GM12875 (cell line): ENCODE results near the gene PRKCQ.

Experiments
- H3K4me3 ChIP-seq: one replicate; pipeline ENCODE4 v1.5.1; 2011; ENCODE audit warnings: low read depth, low read length, control low read depth
- CTCF ChIP-seq: IDR thresholded peaks from 2 replicates; pipeline ENCODE4 v1.5.1; 2011; ENCODE audit warnings: low read depth, mild to moderate bottlenecking, control low read depth, inconsistent platforms, low read length, moderate library complexity, borderline replicate concordance; ENCODE audit not compliant: insufficient read depth

PRKCQ gene

GRCh38 chr10:6574664-6575176, 5.4 kb downstream of the PRKCQ start:
- H3K4me3 ChIP-seq = no peak overlapping the region
- TF ChIP-seq CTCF = no peak

- H3K4me3 ChIP-seq = no peak overlapping the region
- no peak for TF ChIP-seq CTCF
Measured at GRCh38 chr10:6570893-6571292, 9.2 kb downstream of the PRKCQ start.

GRCh38 chr10:6569259-6569658, 10.8 kb downstream of the PRKCQ start:
- TF ChIP-seq CTCF = no peak
- no peak overlapping the region for H3K4me3 ChIP-seq

- H3K4me3 ChIP-seq = no peak overlapping the region
- no peak for TF ChIP-seq CTCF
Measured at GRCh38 chr10:6567884-6568283, 12.2 kb downstream of the PRKCQ start.

- H3K4me3 ChIP-seq = no peak overlapping the region
- TF ChIP-seq CTCF = no peak
Measured at GRCh38 chr10:6567203-6567703, 12.8 kb downstream of the PRKCQ start.

GRCh38 chr10:6565588-6565987, 14.5 kb downstream of the PRKCQ start:
- no peak for TF ChIP-seq CTCF
- H3K4me3 ChIP-seq = no peak overlapping the region

- no peak for TF ChIP-seq CTCF
Measured at GRCh38 chr10:6564367-6564766, 15.7 kb downstream of the PRKCQ start.

More at GRCh38 chr10:6564367-6564766, 15.7 kb downstream of the PRKCQ start:
- H3K4me3 ChIP-seq = no peak overlapping the region
